Hematopoietic multipotent progenitor cell treated with erythropoietin and hydrocortisone succinate and interleukin-3 and kit ligand, for 8 days (in vitro differentiated cells): ENCODE measurements around the gene EGFR.

Experiments
- DNase-seq: peaks from one replicate; pipeline ENCODE4 v3.0.0-alpha.2; 2015

The EGFR gene

GRCh38 chr7:55043691-55044370 lies 25.0 kb downstream of the EGFR start:
- DNase-seq = no peak

DNA sequence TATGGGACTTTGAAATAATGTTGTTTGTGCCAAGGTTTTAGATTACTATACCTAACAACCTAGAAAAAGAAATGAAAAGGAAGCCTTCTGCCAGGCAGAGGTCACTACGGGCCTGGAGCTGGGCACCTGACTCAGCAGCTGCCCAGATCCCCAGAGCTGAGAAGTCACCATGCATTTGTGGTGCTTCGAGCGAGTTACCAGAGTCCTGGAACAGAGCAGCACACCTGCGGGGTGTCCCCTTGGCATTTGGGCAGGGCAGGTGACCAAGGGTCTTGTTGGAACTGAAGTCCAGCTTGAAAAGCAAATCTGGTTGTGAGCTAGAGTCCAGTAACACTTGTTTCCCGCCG lies 25.5 kb downstream of the EGFR start:
- DNase-seq = no peak

DNA sequence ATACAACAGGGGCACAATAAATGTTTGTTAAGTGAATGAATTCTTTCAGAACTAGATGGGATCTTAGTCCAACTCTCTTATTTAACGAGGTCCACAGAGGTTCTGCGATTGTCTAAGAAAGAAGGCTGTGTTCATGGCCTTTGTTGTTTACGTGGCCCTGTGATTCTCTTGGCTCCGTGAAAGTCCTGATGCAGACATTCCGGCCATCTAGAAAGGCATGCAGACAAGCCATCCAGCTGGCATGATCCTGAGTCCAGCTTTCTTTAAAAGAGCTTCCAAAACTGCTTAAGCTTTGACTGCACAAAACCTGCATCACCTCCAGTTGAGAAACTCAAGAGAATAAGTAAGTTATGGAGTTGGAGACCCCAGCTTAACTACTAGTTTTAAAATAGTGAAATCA lies 26.0 kb downstream of the EGFR start:
- DNase-seq = no peak

- no peak for DNase-seq
Observed at GRCh38 chr7:55046582-55047342, 27.9 kb downstream of the EGFR start.

- no peak for DNase-seq
Observed at GRCh38 chr7:55048221-55048859, 29.5 kb downstream of the EGFR start.

- DNase-seq = no peak
Observed at GRCh38 chr7:55050281-55050680, 31.5 kb downstream of the EGFR start.

DNA sequence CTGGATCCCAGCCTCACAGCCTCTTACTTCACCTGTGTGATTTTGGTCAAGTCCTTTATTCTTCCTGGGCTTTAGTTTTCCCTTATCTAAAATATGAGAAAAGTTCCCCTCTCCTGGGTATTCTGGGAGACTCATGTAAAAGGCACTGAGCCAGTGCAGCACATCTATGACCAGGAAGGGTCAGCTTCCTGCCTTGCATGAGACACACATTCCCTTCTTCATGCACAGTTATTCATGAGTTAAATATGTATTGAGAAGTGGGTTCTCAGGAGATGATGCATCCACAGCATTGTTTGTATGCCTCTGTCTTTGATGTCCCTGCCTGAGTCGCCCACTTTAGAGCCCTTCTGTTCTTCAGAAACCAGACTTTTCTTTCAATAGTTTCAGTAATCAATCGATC lies 33.3 kb downstream of the EGFR start:
- DNase-seq = no peak

DNA sequence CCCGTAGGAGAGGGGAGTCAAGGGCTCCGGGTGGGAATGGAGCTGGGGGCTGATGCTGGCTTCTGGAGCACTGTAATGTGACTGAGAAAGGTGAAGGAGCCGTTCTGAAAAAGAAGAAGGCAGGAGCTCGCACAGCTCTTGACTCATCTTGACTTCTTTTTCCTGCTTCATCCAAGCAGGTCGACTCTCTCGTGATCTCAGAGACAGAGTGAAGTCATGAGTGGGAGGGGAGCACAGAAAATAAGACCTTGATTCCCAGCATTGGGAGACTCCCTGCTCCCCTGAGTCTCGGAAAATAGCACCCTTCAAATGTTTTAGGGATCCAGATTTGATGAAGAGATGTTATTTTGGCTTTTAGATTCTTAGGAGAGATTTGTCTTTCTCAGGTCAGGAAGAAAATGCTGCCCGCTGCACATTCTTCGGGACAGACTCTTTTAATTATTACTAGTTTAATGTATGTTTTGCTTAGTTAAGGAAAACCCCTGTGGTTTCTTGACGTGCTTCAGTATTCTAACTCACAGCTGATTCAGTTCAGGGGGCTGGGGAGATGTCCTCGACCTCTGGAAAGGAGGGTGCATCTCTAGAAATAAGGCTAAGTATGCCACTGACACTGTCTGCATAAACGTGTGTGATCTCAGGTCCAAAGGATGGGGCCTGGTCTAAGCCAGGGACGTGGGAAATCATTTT lies 34.1 kb downstream of the EGFR start:
- DNase-seq = no peak

GRCh38 chr7:55053651-55054571 lies 35.1 kb downstream of the EGFR start:
- no peak for DNase-seq

DNA sequence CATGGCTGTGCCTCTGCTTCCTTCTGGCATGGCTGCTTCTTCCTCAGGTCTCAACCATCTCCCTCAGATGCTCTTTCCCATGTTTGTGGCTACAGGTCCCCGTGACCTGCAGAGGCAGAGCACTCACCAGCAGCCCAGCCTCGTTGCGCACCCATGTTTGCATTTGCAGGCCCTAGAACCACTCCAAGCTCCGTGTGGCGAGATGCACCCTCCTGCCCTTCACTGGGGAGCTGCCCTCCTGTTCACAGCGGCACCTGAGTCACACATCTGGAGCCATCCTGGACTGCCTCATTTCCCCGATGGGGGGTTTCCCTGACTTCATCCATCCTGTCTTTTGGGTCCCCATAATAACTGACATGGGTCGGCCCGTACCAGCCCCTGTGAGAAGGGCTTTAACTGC lies 35.9 kb downstream of the EGFR start:
- DNase-seq = no peak

DNA sequence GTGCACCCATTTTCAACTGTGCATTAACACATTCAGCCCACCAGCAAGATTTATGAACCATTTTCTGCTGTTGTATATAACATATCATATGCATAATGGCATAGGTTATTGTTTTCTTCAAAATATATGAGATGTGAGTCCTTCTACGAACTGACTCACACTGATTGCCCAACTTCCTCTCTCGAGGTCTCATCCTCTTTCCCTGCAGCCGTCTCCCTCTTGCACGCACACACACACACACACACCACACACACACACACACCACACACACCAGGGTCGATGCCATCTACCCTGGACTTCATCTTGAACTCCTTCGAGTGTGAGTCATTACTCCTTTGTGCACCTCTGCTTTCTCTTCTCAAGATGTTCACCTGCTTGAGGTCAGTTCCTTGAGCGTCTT lies 36.7 kb downstream of the EGFR start:
- DNase-seq = no peak

GRCh38 chr7:55056068-55056467 lies 37.3 kb downstream of the EGFR start:
- DNase-seq = no peak

DNA sequence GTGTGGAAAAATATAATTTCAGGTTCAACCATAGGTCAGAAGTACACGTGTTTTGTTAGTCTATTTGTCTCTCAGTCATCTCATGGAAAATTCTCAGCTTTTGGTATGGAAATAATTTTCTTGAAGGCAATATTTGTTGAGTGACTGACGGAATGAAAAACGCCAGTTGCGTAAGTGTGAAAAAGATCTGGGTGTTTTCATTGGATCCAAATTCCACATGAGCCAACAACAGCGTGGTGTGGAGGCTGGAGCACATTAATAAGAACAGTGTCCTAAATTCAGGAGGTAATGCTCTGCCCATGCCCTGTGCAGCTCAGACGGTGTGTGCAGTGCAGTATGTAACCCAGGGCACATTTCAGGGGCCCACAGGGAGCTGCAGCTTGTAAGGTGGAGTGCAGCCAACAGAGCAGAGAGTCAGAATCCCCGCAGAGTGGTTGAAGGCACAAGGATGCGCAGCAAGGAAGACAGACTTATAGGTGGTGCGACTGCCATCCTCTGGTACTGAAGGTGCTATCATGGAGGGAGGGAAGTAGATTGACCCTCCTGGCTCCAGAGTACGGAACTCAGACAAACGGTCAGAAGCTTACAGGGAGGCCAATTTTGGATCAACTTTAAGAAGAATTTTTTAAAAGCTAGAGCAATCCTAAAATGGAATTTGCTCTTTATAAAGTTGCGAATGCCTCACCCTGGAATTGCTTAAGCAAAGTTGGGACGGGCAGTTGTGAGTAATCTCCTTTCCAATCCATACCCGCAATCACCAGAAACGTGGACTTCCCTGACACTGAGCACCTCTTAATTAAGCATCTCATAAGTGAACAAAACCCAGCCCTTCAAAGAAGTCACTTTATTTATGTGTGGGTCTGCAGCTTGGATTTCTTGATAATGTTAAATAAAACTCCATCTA lies 38.0 kb downstream of the EGFR start:
- no peak for DNase-seq

DNA sequence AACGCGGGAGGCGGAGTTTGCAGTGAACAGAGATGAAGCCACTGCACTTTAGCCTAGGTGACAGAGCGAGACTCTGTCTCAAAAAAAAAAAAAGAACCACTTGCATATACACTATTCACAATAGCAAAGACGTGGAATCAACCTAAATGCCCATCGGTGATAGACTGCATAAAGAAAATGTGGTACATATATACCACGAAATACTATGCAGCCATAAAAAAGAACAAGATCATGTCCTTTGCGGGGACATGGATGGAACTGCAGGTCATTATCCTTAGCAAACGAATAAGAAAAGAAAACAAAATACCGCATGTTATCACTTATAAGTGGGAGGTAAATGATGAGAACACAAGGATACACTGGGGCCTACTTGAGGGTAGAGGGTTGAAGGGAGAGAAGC lies 39.5 kb downstream of the EGFR start:
- DNase-seq = no peak

- no peak for DNase-seq
Observed at GRCh38 chr7:55059021-55059420, 40.2 kb downstream of the EGFR start.

DNA sequence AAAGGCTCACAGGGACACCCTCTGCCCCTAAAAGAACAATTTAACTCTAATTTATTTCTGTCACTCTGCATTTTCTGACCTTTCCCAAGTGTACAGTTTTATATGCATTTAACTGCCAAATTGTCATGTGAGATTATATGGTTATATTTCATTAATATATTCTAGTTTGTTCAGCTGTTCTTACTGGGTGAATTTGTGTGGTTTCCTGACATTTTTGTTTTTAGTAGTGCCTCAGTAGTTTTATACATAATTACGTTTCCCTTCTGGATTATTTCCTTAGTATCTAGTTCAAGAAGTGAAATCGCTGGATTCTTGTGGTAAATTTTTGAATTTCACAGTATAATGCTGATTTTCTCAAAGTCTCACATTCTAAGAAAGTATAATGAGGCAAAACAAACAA lies 41.3 kb downstream of the EGFR start:
- no peak for DNase-seq

- no peak for DNase-seq
Observed at GRCh38 chr7:55060636-55061022, 41.8 kb downstream of the EGFR start.

DNA sequence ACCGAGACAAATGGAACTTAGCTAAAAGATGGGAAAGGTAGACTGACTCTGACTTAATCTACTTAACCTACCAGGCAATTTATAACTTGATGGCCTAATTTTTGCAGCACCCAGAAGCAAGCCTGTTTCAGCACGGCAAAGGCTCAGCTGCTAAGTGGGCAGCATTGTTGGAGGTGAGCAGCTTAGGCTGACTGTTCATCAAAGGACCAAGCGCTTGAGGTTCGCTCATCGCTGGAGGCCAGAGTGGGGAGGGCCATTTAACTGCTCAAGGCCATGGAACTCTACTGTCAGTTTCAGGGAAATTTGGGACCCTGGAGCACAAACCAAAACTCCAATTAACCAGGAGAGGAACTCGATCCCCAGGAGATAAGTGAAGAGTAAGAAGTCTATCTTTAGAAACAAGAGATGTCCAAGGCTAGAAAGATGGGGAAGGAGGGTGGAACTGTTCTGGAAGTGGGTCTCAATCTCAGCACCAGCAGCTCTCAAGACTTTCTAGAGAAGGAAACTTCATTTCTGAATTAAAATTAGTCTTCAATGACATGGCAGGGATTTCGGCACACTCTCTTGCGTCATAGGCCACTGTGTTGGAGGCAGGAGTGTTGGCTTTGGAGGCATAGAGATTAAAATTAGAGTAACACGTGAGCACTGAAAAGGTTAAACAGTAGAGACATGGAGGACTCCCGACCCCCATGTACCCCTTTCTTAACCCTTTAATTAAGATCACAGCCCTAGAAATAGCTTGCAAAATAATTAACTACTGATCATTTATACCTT lies 43.1 kb downstream of the EGFR start:
- DNase-seq = no peak

DNA sequence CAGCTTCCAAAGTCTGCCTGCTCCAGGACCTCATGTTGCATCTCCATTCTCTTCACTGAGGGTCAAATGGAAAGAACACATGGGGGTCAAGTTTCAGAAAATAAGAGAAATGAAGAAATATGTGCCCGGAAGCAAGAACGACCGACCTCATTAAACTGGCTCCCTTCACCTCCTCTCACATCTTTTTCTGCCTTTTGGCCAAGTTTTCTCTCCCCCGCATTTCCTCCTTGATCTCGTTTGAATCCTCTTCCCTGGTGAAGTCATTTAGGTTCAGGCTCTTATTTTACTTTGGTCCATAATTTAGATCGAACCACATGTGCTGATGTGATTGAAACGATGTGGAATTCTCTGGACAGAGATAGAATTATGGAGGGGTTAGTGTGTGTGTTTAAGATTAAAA lies 44.2 kb downstream of the EGFR start:
- no peak for DNase-seq

- no peak for DNase-seq
Observed at GRCh38 chr7:55063633-55064032, 44.8 kb downstream of the EGFR start.

GRCh38 chr7:55065079-55065478 lies 46.3 kb downstream of the EGFR start:
- no peak for DNase-seq
